Testis (tissue), 2 donors: ENCODE measurements around the gene MTA1.

ENCODE experiments used
- POLR2A ChIP-seq: fragments of 450-650 bp; IDR thresholded peaks from one replicate; pipeline ENCODE4 v1.6.1; 2017; ENCODE audit warnings: antibody characterized with exemption, mild to moderate bottlenecking, moderate library complexity
- TF ChIP-seq, protein P1 (sequence below), 3 experiments: fragments of 450-650 bp in 2 of 3; fragments of 200-600 bp in 1 of 3; sonication (generic) in 1 of 3; IDR thresholded peaks; one replicate each; pipeline ENCODE4 v1.5.1; 2016 to 2019; ENCODE audit warnings: antibody characterized with exemption in 3 of 3, mild to moderate bottlenecking in 2 of 3, moderate library complexity in 1 of 3

DNA sequence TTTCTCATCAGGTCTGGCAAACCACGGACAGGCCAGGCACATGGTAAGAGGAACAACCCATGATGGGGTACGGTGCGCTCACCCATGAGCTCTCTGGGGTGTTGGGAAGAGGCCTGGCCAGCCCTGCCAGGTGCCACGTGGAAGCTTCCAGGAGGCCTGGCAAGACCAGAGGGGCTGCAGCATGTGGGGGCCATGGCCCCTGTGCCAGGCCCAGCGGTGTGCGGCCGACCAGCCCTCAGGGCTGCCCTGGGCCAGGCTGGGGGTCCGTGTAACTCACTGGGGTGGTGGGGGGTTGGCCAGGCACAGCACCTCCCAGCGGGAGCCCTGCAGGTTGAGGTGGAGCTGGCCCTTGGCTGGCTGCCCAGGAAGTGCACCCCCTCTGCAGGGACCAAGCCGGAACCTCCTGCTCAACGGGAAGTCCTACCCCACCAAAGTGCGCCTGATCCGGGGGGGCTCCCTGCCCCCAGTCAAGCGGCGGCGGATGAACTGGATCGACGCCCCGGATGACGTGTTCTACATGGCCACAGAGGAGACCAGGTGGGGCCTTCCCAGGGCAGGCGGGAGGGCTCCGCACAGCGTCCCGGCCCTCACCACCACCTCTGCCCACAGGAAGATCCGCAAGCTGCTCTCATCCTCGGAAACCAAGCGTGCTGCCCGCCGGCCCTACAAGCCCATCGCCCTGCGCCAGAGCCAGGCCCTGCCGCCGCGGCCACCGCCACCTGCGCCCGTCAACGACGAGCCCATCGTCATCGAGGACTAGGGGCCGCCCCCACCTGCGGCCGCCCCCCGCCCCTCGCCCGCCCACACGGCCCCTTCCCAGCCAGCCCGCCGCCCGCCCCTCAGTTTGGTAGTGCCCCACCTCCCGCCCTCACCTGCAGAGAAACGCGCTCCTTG, 50.1 kb downstream of the MTA1 start:
- TF ChIP-seq, protein P1, sequence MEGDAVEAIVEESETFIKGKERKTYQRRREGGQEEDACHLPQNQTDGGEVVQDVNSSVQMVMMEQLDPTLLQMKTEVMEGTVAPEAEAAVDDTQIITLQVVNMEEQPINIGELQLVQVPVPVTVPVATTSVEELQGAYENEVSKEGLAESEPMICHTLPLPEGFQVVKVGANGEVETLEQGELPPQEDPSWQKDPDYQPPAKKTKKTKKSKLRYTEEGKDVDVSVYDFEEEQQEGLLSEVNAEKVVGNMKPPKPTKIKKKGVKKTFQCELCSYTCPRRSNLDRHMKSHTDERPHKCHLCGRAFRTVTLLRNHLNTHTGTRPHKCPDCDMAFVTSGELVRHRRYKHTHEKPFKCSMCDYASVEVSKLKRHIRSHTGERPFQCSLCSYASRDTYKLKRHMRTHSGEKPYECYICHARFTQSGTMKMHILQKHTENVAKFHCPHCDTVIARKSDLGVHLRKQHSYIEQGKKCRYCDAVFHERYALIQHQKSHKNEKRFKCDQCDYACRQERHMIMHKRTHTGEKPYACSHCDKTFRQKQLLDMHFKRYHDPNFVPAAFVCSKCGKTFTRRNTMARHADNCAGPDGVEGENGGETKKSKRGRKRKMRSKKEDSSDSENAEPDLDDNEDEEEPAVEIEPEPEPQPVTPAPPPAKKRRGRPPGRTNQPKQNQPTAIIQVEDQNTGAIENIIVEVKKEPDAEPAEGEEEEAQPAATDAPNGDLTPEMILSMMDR (IDR thresholded peaks at IDR 0.05) = no peak
- TF ChIP-seq POLR2A = no peak
